ENCODE measurements around the gene KCNH2. TPM values are rescaled to one million over a fixed set of nuclear protein-coding genes. Genes with fewer than 3 reads are reported as not detected.
A peak's percentile ranks its signal among the peaks of the same experiment; 100 is the strongest.

KCNH2 gene
- polyA plus RNA-seq, 1 of the 3 experiments (the other 2 are of a cell fraction) = 2.2 TPM

DNA sequence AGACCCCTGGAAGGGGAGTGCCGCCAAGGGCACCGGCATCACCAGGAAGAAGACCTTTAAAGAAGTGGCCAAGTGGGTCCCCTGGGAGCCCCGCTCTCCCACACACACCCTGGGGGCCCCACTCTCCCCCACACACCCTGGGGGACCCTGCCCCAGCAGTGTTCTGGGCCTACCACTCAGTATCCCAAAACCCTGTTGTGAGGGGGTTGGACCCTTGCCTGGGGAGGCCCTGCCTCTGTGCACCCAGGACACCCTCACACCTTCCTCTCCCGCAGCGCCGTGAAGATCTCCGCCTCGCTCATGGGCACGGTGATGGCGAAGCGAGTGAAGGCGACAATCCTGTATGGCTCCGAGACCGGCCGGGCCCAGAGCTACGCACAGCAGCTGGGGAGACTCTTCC is 23.4 kb upstream of the KCNH2 start (continued):
- TF ChIP-seq, protein P1, sequence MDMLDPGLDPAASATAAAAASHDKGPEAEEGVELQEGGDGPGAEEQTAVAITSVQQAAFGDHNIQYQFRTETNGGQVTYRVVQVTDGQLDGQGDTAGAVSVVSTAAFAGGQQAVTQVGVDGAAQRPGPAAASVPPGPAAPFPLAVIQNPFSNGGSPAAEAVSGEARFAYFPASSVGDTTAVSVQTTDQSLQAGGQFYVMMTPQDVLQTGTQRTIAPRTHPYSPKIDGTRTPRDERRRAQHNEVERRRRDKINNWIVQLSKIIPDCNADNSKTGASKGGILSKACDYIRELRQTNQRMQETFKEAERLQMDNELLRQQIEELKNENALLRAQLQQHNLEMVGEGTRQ (IDR thresholded peaks at IDR 0.05; ENCODE audit: borderline replicate concordance, low read depth, low read length) = no peak

DNA sequence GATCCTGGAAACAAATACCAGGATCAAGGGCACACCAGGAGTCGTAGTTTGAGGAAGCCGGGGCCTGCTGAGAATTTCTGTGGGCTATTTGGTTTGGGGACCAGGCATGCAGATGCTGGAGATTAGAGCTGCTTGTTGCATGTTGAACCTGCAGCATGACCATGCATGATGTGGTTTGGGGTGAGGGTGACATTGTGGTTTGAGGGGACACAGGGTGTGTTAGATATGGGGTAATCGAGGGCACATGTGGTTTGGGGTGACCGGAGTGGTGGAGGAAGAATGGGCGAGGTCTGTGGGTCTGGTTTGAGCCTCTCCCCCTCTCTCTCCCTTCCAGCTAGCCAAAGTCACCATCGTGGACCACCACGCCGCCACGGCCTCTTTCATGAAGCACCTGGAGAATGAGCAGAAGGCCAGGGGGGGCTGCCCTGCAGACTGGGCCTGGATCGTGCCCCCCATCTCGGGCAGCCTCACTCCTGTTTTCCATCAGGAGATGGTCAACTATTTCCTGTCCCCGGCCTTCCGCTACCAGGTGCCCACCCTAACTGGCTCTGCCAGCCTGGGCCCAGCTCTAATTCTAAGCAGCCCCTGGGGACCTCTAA is 22.9 kb upstream of the KCNH2 start:
- no peaks in the 10 kb centered on the region for H3K36me3 ChIP-seq (replicated peaks in 1 of 2; ENCODE audit: control insufficient read depth in 1 of 2, insufficient read depth in 2 of 2, low read length in 1 of 2)
- H3K4me2 ChIP-seq = no peak overlapping the region
- no peak overlapping the region for H3K27ac ChIP-seq (ENCODE audit: low read depth in 2 of 2, low read length in 1 of 2)
- no peak overlapping the region for H2AFZ ChIP-seq (ENCODE audit: low read depth)
- ChIA-PET CTCF (interaction anchor here (1.0 to 10.7 kb wide), 7 partner anchors 10 to 213 kb away, joined by 3 to 107 read pairs (median 7); partner anchors contain the start of gene ATG9B), POLR2A (no interaction called here)
- H3K9me3 ChIP-seq = no peaks in the 10 kb centered on the region
- no peaks in the 10 kb centered on the region for H3K9me2 ChIP-seq
- TF ChIP-seq, protein P2, sequence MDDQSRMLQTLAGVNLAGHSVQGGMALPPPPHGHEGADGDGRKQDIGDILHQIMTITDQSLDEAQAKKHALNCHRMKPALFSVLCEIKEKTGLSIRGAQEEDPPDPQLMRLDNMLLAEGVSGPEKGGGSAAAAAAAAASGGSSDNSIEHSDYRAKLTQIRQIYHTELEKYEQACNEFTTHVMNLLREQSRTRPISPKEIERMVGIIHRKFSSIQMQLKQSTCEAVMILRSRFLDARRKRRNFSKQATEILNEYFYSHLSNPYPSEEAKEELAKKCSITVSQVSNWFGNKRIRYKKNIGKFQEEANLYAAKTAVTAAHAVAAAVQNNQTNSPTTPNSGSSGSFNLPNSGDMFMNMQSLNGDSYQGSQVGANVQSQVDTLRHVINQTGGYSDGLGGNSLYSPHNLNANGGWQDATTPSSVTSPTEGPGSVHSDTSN (IDR thresholded peaks at IDR 0.05) = no peak
- no peak overlapping the region for H3K9ac ChIP-seq
- no peak overlapping the region for H3K4me3 ChIP-seq (ENCODE audit: low read depth in 2 of 2, low read length in 1 of 2)
- H4K20me1 ChIP-seq (ENCODE audit: insufficient read depth) = no peaks in the 10 kb centered on the region
- 0 out of 2 replicates have a peak, but pooled peaks cover 5% of the 10 kb centered on the region for H3K27me3 ChIP-seq (ENCODE audit: insufficient read depth)
- H3K79me2 ChIP-seq (ENCODE audit: insufficient read depth) = no peaks in the 10 kb centered on the region
- no peaks in the 10 kb centered on the region for H3F3A ChIP-seq (replicated peaks; ENCODE audit: insufficient read depth)
- H3K4me1 ChIP-seq (ENCODE audit: control insufficient read depth in 1 of 2, insufficient read depth in 2 of 2, low read depth in 1 of 2, low read length in 1 of 2) = no peaks in the 10 kb centered on the region
- 80% methylated on average over 12 of the region's 13 CpGs for WGBS (ENCODE audit: low lambda C conversion rate)
- DNase-seq = no peak

DNA sequence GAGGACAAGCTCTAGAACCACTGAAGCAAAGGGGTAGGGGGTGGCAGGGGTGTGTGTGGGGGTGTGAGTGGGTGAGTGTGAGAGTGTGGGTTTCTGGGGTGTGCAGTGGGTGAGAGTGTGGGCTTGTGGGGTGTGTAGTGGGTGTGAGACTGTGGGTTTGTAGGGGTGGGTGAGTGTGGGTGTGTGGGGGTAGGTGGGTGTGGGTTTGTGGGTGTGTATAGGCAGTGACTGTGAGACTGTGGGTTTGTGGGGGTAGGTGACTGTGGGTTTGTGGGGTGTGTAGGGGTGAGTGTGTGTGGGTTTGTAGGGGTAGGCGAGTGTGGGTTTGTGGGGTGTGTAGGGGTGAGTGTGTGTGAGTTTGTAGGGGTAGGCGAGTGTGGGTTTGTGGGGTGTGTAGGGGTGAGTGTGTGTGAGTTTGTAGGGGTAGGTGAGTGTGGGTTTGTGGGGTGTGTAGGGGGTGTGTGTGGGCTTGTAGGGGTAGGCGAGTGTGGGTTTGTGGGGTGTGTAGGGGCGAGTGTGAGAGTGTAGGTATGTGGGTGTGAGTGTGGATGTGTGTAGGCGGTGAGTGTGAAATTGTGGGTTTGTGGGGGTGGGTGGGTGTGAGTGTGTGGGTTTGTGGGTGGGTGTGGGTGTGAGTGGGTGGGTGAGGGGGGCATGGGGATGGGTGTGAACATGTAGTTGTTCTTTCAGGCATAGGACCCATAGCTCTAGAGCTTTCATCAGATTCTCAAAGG is 21.5 kb upstream of the KCNH2 start:
- no peak overlapping the region for H3K4me2 ChIP-seq
- whole genome bisulfite sequencing (ENCODE audit: low lambda C conversion rate) = 70% methylated on average over 5 of the region's 5 CpGs
- ChIA-PET POLR2A (no interaction called here), CTCF (interaction anchor here (1.0 to 2.8 kb wide), 4 partner anchors 9 to 101 kb away, joined by 3 to 12 read pairs (median 9); no protein-coding TSS in a partner anchor)
- no peak overlapping the region for H3K27ac ChIP-seq (ENCODE audit: low read depth in 2 of 2, low read length in 1 of 2)
- H2AFZ ChIP-seq (ENCODE audit: low read depth) = no peak overlapping the region
- no peaks in the 10 kb centered on the region for H4K20me1 ChIP-seq (ENCODE audit: insufficient read depth)
- H3K4me3 ChIP-seq (ENCODE audit: low read depth in 2 of 2, low read length in 1 of 2) = no peak overlapping the region
- H3K9ac ChIP-seq = no peak overlapping the region
- peaks cover 0 to 5% of the 10 kb centered on the region in 2 experiments; a peak in 1 of 4 replicates for H3K4me1 ChIP-seq (ENCODE audit: control insufficient read depth in 1 of 2, insufficient read depth in 2 of 2, low read depth in 1 of 2, low read length in 1 of 2)
- no peaks in the 10 kb centered on the region for H3F3A ChIP-seq (replicated peaks; ENCODE audit: insufficient read depth)
- peak; percentile 19 for DNase-seq
- no peaks in the 10 kb centered on the region for H3K27me3 ChIP-seq (ENCODE audit: insufficient read depth)
- no peaks in the 10 kb centered on the region for H3K9me3 ChIP-seq
- no peaks in the 10 kb centered on the region for H3K36me3 ChIP-seq (replicated peaks in 1 of 2; ENCODE audit: control insufficient read depth in 1 of 2, insufficient read depth in 2 of 2, low read length in 1 of 2)
- no peak for TF ChIP-seq TAF1 (IDR thresholded peaks at IDR 0.05; ENCODE audit: borderline replicate concordance, low read depth, low read length)
- TF ChIP-seq, protein P3, sequence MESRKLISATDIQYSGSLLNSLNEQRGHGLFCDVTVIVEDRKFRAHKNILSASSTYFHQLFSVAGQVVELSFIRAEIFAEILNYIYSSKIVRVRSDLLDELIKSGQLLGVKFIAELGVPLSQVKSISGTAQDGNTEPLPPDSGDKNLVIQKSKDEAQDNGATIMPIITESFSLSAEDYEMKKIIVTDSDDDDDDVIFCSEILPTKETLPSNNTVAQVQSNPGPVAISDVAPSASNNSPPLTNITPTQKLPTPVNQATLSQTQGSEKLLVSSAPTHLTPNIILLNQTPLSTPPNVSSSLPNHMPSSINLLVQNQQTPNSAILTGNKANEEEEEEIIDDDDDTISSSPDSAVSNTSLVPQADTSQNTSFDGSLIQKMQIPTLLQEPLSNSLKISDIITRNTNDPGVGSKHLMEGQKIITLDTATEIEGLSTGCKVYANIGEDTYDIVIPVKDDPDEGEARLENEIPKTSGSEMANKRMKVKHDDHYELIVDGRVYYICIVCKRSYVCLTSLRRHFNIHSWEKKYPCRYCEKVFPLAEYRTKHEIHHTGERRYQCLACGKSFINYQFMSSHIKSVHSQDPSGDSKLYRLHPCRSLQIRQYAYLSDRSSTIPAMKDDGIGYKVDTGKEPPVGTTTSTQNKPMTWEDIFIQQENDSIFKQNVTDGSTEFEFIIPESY (IDR thresholded peaks at IDR 0.05; ENCODE audit: borderline replicate concordance, low read depth) = no peak
- TF ChIP-seq RFX5 (IDR thresholded peaks at IDR 0.05; ENCODE audit: low read length) = no peak
- no peak for TF ChIP-seq RXRA (IDR thresholded peaks at IDR 0.05; ENCODE audit: borderline replicate concordance, low read depth)
- no peaks in the 10 kb centered on the region for H3K79me2 ChIP-seq (ENCODE audit: insufficient read depth)
- no peaks in the 10 kb centered on the region for H3K9me2 ChIP-seq
